Hepatocyte (in vitro differentiated cells): ENCODE measurements around the gene CYP1A2. TPM values are rescaled to one million over a fixed set of nuclear protein-coding genes. Genes with fewer than 3 reads are reported as not detected.

Experiments used
- DNase-seq: peaks from one replicate; pipeline ENCODE4 v3.0.0-alpha.2; 2016; ENCODE audit warnings: low spot score
- H2AFZ ChIP-seq: fragments of 200-600 bp; sonication (generic); 2 replicates; pipeline ENCODE4 v1.6.0; 2016; ENCODE audit warnings: antibody characterized with exemption, mild to moderate bottlenecking
- H3K27ac ChIP-seq: fragments of 200-600 bp; sonication (generic); 2 replicates; pipeline ENCODE4 v1.5.1; 2016; ENCODE audit warnings: mild to moderate bottlenecking
- H3K27me3 ChIP-seq: fragments of 200-600 bp; sonication (generic); 2 replicates; pipeline ENCODE4 v1.6.1; 2016
- H3K36me3 ChIP-seq: fragments of 200-600 bp; sonication (generic); replicated peaks from 2 replicates; pipeline ENCODE4 v1.5.1; 2016; ENCODE audit warnings: low read depth; ENCODE audit not compliant: insufficient read depth
- H3K4me1 ChIP-seq: fragments of 200-600 bp; sonication (generic); 2 replicates; pipeline ENCODE4 v1.5.1; 2016; ENCODE audit warnings: mild to moderate bottlenecking, moderate library complexity; ENCODE audit not compliant: insufficient read depth
- H3K4me2 ChIP-seq: fragments of 200-600 bp; sonication (generic); 2 replicates; pipeline ENCODE4 v1.6.0; 2016
- H3K4me3 ChIP-seq: fragments of 200-600 bp; sonication (generic); 2 replicates; pipeline ENCODE4 v1.5.1; 2016; ENCODE audit warnings: mild to moderate bottlenecking
- H3K79me2 ChIP-seq: fragments of 200-600 bp; sonication (generic); 2 replicates; pipeline ENCODE4 v1.6.0; 2017; ENCODE audit warnings: mild to moderate bottlenecking
- H3K9me2 ChIP-seq: fragments of 200-600 bp; sonication (generic); replicated peaks from 2 replicates; pipeline ENCODE4 v1.6.0; 2017; ENCODE audit warnings: mild to moderate bottlenecking; ENCODE audit not compliant: insufficient read depth
- H3K9me3 ChIP-seq: fragments of 200-600 bp; sonication (generic); 2 replicates; pipeline ENCODE4 v1.5.1; 2016; ENCODE audit warnings: low read depth, mild to moderate bottlenecking
- H4K20me1 ChIP-seq: fragments of 200-600 bp; sonication (generic); 2 replicates; pipeline ENCODE4 v1.6.0; 2016; ENCODE audit warnings: mild to moderate bottlenecking; ENCODE audit not compliant: insufficient read depth, poor library complexity, severe bottlenecking
- CTCF ChIP-seq: fragments of 200-600 bp; sonication (generic); IDR thresholded peaks from 2 replicates; pipeline ENCODE4 v1.5.1; 2016; ENCODE audit warnings: antibody characterized with exemption, mild to moderate bottlenecking; ENCODE audit not compliant: poor library complexity
- EZH2 ChIP-seq: fragments of 200-600 bp; sonication (generic); IDR thresholded peaks from 2 replicates; pipeline ENCODE4 v1.6.1; 2016; ENCODE audit warnings: antibody characterized with exemption, mild to moderate bottlenecking, borderline replicate concordance
- EZH2phosphoT487 ChIP-seq: fragments of 200-600 bp; sonication (generic); IDR thresholded peaks from one replicate; pipeline ENCODE4 v1.6.1; 2018; ENCODE audit warnings: antibody characterized with exemption, mild to moderate bottlenecking, low read depth, moderate library complexity; ENCODE audit not compliant: unreplicated experiment, severe bottlenecking
- WGBS: methylation state at CpG from one replicate; pipeline ENCODE4 v1.1.6; 2016; ENCODE audit warnings: low lambda C conversion rate; ENCODE audit errors: missing lambda C conversion rate; 5-methylcytosine and 5-hydroxymethylcytosine counted together
- polyA plus RNA-seq: library from polyadenylated mRNA; unstranded; fragments of >200 nt; fragmentation: Nextera tagmentation; extraction: Ambion mirVana; gene quantifications from 2 replicates; pipeline ENCODE4 v1.2.1, GENCODE V29; 2016
- total RNA-seq: library from RNA; depleted of rRNA; stranded (reverse); fragments of >200 nt; gene quantifications from 2 replicates; pipeline ENCODE4 v1.2.3, GENCODE V29; 2014

CYP1A2 gene
- total and polyA plus RNA-seq, 2 experiments from 2014 or later, result 0.17 TPM; not detected in 1

DNA sequence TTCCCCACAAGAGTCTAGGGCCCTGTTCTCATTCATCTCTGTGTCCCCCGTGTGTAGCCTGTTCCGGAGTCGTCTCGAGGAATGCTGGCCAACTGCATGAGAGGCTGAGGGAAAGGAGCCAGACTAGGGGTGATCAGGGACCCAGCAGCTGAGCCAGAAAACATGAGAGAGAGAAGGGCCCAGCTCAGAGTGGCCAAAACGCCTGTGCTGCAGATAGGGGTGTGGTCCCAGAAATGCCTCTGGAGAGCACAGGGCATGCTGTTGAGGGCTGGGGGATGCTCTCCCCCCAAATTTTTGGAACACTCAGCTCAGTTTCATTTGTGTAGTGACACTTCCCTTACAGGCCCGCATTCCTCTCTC is 14.1 kb downstream of the CYP1A2 start:
- Histone ChIP-seq H3K9me3 (no peaks in the 10 kb centered on the region), H3K27me3 (no peaks in the 10 kb centered on the region), H3K79me2 (no peaks in the 10 kb centered on the region), H3K36me3 (no peaks in the 10 kb centered on the region), H3K4me1 (no peaks in the 10 kb centered on the region), H3K9me2 (no peaks in the 10 kb centered on the region), H4K20me1 (no peaks in the 10 kb centered on the region), H3K4me3 (no peak overlapping the region), H2AFZ (no peak overlapping the region), H3K27ac (no peak overlapping the region), H3K4me2 (no peak overlapping the region)
- DNase-seq, result no peak
- 65% methylated on average over 6 of the region's 6 CpGs for WGBS
- no peak for TF ChIP-seq EZH2
- TF ChIP-seq EZH2phosphoT487, result no peak
- no peak for TF ChIP-seq CTCF

- Histone ChIP-seq H3K9me2 (no peaks in the 10 kb centered on the region), H4K20me1 (no peaks in the 10 kb centered on the region), H3K4me2 (no peak overlapping the region), H3K27me3 (no peaks in the 10 kb centered on the region), H3K36me3 (no peaks in the 10 kb centered on the region), H3K9me3 (no peaks in the 10 kb centered on the region), H3K79me2 (no peaks in the 10 kb centered on the region), H2AFZ (no peak overlapping the region), H3K4me1 (no peaks in the 10 kb centered on the region), H3K4me3 (no peak overlapping the region), H3K27ac (no peak overlapping the region)
- peak; percentile 29 for DNase-seq
- TF ChIP-seq EZH2 (no peak), EZH2phosphoT487 (no peak), CTCF (no peak)
- WGBS, result 78% methylated on average over 15 of the region's 15 CpGs
Measured at GRCh38 chr15:74763416-74763815, 14.8 kb downstream of the CYP1A2 start.

GRCh38 chr15:74767167-74768098 is 18.8 kb downstream of the CYP1A2 start:
- TF ChIP-seq CTCF, result no peak
- TF ChIP-seq EZH2, result no peak
- no peak for TF ChIP-seq EZH2phosphoT487
- Histone ChIP-seq H3K4me3 (no peak overlapping the region), H2AFZ (no peak overlapping the region), H3K79me2 (no peaks in the 10 kb centered on the region), H3K9me2 (no peaks in the 10 kb centered on the region), H3K9me3 (no peaks in the 10 kb centered on the region), H3K27ac (no peak overlapping the region), H3K4me1 (no peaks in the 10 kb centered on the region), H3K36me3 (no peaks in the 10 kb centered on the region), H4K20me1 (no peaks in the 10 kb centered on the region), H3K27me3 (no peaks in the 10 kb centered on the region), H3K4me2 (no peak overlapping the region)
- 97% methylated on average over 14 of the region's 14 CpGs for WGBS
- no peak for DNase-seq
